Stimulated activated CD8-positive, alpha-beta memory T cell treated with anti-CD3 and anti-CD28 coated beads, Interleukin-15, amount 100 ng/mL, for 24 hours (primary cell): ENCODE results near the gene GNAQ.
"Not testable (repeated sequence)": the region's sequence is repeated elsewhere in the genome, so short reads cannot be mapped to it uniquely, and the experiment has no call there.

ENCODE experiments used
- DNase-seq: peaks from one replicate; pipeline ENCODE4 v3.0.0-alpha.2; 2020; ENCODE audit warnings: low read depth

Gene GNAQ

DNA sequence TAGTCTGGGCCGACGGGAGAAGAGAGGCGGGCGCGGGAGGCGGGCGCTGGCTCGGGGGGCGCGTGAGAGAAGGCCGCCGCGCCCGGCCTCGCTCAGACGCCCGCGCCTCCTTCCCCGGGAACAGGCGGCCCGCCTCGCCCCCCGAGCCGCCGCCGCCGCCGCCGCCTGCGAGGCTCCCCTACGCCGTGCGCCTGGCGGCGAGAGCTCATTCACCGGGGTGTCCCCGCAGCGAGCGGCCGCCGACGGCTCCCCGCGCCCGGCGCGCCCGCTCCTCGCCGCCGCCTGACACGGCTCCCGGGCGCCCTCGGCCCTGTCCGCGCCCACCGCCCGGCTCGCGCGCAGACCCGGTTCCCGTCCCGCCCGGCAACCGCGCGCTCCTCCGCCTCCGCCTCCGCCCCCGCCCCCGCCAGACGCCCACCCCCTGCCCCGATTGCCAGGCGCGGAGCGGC, at the start of gene GNAQ:
Gene GNAQ (minus strand): TSS at position 368 of the 449 bp plus-strand sequence. CDS start 576 bp downstream, outside the sequence.
- no peak for DNase-seq

- no peak for DNase-seq
Observed at GRCh38 chr9:78074385-78075291, 43.0 kb upstream of the GNAQ start.

- DNase-seq = no peak
Observed at GRCh38 chr9:78073722-78074121, 42.1 kb upstream of the GNAQ start.

GRCh38 chr9:78072586-78073199, 41.1 kb upstream of the GNAQ start:
- DNase-seq = no peak

DNA sequence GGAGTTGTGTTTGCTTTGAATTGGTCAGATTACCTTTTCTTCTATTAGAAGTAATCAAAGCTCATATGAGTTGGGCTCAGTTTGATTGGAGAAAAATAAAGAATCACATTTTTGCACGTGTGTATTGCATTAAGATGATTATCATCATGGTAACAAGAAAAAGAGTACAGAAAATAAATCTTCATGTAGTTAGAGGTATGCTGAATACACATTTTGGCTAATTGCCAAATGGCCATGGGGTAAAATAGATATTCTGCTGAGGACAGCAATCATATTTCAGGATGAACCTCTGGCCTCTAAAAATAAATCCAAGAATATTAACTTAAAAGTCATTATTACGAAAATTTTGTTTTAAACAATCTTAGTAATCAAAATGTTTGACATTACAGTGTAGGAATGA, 38.9 kb upstream of the GNAQ start:
- DNase-seq = no peak

DNA sequence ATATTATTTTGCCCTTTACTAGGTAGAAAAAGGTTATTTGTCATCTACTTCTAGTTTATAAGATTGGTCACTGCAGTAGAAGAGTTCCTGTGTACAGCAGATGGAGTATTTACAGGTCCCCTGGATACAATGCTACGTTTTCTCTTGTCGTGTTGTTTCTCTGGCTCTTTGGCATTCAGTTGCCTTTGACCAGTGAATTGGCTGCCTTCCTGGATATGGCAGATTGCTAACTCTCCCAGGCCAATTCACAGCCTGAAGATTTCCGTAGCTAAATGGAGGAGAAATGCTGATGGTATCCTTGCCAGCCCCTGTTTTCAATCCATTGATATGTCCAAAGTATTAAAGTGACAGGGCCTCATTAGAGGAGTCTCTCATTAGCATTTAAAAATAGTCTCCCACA, 32.5 kb upstream of the GNAQ start:
- no peak for DNase-seq

- DNase-seq = no peak
Observed at GRCh38 chr9:78062710-78063109, 31.1 kb upstream of the GNAQ start.

DNA sequence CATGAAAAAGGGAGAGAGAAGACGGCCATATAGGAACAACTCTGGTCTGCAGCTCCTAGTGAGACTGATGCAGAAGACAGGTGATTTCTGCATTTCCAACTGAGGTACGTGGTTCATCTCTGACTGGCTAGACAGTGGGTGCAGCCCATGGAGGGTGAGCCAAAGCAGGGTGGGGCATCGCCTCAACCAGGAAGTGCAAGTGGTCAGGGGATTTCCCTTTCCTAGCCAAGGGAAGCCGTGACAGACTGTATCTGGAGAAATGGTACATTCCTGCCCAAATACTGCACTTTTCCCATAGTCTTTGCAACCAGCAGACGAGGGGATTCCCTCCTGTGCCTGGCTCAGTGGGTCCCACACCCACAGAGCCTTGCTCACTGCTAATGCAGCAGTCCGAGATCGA, 22.6 kb upstream of the GNAQ start:
- DNase-seq = not testable (repeated sequence)

GRCh38 chr9:78053627-78054026, 22.0 kb upstream of the GNAQ start:
- DNase-seq = no peak

GRCh38 chr9:78050421-78050820, 18.8 kb upstream of the GNAQ start:
- DNase-seq = no peak

DNA sequence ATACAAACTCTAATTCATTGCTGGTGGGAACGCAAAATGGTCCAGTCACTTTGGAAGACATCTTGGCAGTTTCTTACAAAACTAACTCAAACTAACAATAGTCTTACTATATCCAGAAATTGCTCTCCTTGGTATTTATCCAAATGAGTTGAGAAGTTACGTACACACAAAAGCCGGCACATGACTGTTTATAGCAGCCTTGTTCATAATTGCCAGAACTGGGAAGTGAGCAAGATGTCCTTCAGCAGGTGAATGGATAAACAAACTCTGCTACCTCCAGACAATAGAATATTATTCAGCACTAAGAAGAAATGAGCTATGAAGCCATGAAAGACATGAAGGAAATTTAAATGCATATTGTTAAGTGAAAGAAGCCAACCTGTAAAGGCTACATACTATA, 17.9 kb upstream of the GNAQ start:
- DNase-seq = no peak

GRCh38 chr9:78047106-78047505, 15.5 kb upstream of the GNAQ start:
- DNase-seq = no peak

- DNase-seq = no peak
Observed at GRCh38 chr9:78046112-78046511, 14.5 kb upstream of the GNAQ start.

- DNase-seq = no peak
Observed at GRCh38 chr9:78044886-78045285, 13.3 kb upstream of the GNAQ start.

- no peak for DNase-seq
Observed at GRCh38 chr9:78044189-78044588, 12.6 kb upstream of the GNAQ start.

DNA sequence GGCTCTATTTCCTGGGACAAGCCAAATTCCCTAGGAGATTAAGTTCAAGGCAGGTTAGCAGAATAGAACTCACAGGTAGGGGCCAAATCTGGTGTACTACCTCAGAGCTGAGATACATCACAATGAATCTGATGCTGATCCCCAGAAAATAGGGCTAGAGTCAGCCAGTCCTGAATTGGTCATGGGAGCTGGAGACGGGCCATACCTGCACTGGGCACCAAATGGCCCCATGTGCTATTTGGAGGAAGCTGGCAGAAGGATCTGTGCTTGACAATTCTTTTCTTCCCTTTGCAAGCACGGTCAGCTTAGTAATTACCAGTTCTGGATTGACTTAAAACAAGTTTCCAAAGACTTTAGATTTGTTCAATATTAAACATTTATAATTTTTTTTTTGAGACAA, 10.4 kb upstream of the GNAQ start:
- no peak for DNase-seq

DNA sequence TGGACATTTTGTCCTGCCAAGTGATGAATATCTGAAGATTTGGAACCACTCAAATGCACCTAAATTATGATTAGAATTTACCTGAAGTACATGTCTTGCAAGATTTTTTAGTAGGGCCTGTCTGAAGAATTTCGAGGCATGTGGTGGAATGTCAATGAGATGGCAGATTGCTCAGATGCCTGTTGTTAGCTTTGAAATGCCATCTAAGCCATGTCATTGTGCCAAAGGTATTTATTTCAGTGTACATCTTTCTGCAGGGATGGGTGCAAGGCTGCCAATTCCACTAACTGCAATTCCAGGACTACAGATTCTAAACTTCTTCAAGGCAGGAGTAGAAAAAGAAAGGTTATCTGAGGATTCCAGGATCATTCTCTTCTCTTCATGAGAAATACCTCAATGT, 9.1 kb upstream of the GNAQ start:
- DNase-seq = no peak

DNA sequence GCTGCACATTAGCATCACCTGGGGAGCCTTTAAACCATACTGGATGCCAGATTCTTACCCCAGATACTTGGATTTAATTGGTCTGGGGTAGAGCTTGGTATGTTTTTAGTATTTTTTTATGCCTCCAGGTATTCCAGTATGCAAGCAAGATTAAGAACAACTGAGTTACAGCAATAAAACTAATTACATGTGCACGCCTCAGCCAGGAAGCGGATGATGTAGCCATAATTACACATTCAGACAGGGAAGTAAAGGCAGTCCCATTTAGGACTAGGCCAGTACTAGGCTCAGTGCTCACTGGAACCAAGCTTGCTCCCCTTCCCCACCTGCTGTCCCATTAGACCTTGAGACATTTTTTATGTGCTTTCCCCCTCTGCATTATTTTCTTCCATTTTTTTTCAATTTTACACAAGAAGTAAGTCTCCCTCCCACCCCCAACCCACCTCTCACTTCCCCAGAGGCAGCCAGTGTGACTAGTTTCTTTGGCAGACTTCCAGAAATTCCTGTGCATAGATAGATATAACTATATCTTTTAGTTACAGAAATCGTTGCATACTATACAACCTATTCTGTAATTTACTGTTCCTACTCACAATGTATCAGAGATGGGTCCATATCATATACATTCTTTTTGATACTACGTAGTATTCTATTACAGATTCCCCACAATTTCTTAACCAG, 7.1 kb upstream of the GNAQ start:
- no peak for DNase-seq

GRCh38 chr9:78035383-78035993, 3.9 kb upstream of the GNAQ start:
- no peak for DNase-seq

GRCh38 chr9:78033870-78034269, 2.3 kb upstream of the GNAQ start:
- no peak for DNase-seq

- DNase-seq = no peak
Observed at GRCh38 chr9:78032730-78033457, 1.3 kb upstream of the GNAQ start.
